HG02884 (cell line): ENCODE results near the gene FOXA1.

Experiments
- ATAC-seq: cut with Tn5 transposase; IDR thresholded peaks from one replicate; pipeline ENCODE4 v1.9.1; 2021; ENCODE audit warnings: mild to moderate bottlenecking, moderate library complexity; ENCODE audit not compliant: unreplicated experiment

Gene FOXA1

DNA sequence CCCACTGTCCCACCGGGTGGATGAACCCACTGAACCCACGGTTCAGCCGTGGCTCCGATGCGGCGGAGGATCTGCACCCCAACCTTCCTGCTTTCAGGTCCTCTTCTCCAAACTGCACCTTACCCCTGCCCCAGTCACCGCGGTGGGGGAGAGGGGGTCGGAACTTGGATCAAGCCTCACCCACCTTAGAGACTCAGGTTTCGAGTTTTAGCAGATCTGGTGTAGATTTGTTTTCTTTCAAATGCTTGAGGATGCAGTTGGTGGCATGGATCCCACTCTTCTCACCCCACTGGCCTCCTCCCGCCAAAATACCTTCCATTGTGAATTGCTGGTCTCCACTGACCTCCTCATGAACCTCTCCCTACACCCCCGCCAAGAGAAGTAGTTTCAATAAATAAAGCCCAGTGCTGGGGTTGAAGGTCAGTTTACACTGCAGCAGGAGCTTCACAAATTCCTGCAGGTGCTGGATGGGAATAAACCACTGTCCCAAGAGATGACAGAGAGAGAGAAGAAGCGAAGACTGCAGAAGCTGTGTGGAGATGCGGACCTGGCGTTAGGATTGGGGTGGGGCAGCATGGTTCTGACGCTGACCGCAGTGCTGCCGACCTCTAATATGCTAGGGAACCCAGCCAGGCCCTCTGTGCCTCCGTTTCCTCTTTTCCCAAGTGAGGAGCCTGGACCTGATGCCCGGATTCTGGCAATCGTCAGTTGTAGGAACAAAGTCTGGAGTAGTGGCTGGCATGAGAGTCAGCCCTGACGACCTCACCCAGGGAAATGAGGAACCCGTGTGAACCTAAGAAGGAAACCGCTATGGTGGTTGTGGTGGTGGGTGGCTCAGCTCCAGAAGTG lies 7.8 kb upstream of the FOXA1 start:
- ATAC-seq, result no peak

DNA sequence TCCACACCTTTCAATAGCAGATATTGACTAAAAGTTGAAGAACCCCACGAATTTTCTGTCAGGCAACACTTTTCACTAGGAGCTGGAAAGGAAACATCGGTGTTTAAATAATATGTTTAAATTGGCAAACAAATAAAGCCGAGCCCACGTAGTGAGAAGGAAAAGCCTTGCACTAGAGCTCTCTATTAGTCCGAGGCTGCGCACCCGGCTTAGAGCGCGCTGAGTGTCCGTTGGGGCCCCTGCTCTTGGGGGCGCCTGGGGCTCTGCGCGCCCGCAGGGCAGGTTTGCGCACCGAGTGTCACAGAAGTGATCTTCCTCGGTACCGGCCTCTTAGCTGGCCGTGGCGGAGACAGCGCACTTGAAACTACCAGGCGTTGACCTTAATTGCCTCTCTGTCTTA lies 6.8 kb upstream of the FOXA1 start:
- ATAC-seq, result no peak

DNA sequence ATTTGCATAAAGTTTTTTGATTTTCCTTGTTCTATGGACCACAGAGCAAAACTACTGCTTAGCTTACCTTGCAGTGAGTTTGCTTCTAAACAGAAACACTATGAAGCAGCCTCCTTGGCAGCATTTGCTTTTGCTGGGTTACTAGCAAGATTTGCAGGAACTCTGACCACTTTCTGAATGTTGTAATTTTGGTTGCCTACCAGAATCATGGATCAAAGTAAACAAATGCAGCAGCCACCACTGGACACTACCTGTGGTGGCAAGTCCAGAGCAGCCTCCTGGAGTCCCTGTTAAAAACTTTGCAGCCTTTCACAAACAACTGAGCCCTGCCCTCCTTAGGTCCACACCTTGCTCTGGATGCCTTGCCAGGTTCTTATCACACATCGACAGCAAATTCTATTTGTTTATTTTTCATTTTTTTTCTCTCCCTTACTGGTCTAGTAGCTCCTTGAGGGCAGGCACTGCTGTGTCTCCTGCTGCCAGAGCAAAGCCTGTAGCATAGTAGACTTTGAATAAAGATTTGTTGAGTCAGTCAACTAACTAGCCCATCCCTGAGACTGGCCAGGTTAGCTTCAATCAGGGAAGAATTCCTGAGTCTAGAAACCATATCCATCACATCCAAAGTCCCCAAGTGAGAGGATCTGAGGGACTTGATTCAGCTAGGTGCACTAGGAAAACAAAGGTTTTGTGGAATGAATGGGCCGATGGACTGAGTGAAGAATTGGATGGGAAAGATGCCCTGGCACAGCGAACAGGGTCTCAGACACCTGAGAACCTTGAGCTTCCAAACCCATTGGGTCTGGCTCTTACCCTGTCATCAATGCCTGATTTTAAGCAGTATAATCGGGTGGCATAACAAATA lies 6.1 kb upstream of the FOXA1 start:
- ATAC-seq, result no peak

DNA sequence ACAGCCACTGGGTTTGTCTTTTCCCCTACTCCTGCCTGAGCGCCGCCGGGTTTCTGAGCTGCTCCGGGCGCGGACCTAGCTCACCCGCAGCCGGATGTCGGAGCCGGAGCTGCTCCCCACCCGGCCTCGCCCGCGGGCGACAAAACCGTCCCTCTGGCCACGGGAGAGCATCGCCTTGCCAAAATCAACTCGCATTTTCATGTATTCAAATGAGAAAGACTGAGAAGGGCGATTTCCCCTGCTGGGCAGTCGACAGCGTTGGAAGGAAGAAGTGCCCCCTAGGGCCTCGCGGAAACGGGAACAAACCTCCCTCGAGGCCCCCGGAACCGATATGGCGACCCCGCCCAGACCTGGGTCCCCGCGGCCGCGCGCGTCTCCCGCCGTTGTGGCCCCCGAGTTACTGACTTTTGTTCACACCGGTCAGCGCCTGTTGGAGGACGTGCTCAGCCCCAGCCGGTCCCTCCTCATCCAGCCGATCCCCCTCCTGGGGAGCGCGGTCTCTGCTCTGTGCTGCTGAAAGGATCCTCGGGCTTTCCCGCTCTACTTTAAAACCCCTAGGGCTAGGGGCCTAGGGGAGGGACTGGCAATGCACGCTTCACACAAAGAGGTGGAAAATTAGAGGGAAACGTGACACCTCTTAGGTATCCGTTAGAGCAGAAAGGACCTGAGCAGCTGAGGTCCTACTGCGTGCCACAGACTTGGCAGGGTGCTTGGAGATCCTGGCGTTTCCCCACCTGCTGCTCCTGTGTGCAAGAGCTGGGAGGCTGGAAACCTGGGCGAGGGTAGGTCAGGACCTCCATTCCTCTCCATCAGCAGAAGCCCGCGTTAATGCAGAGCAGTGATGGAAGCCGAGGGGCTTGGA lies 4.7 kb upstream of the FOXA1 start:
- no peak for ATAC-seq

DNA sequence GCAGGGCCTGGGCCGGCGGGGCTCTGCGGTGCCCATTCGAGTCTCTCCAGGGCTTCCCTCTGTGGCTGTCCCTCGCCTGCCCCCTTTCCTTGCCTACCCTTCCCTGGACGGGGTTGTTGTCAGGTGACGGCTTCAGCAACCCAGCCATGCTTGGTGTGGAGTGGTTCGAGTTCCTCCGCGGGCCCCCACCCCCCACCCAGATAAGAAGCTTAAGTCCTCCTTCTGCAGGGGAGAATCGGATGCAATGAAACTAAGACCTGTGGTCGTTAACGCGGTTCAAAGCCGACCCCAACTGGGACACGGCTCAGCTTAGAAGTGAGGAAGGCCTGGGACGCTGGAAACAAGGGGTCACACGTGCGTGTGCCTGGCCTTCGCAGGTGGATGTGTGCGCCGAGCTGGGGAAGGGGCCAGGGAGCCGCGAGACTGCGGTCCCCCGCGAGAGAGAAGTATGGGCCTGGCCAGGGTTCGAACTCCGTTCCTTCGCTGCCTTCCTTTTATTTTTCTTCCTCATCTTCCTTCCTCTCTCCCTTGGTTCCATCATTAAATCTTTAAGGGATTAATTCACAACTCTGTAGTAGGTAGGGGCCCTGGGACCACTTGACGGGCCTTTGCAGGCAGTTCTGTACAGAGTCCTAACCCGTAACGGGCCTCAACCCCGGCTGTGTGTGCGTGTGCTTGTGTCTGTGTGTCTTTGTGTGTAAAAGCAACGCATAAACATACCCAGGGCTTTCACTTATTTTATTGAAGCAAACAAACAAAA lies 3.9 kb upstream of the FOXA1 start:
- ATAC-seq, result no peak

DNA sequence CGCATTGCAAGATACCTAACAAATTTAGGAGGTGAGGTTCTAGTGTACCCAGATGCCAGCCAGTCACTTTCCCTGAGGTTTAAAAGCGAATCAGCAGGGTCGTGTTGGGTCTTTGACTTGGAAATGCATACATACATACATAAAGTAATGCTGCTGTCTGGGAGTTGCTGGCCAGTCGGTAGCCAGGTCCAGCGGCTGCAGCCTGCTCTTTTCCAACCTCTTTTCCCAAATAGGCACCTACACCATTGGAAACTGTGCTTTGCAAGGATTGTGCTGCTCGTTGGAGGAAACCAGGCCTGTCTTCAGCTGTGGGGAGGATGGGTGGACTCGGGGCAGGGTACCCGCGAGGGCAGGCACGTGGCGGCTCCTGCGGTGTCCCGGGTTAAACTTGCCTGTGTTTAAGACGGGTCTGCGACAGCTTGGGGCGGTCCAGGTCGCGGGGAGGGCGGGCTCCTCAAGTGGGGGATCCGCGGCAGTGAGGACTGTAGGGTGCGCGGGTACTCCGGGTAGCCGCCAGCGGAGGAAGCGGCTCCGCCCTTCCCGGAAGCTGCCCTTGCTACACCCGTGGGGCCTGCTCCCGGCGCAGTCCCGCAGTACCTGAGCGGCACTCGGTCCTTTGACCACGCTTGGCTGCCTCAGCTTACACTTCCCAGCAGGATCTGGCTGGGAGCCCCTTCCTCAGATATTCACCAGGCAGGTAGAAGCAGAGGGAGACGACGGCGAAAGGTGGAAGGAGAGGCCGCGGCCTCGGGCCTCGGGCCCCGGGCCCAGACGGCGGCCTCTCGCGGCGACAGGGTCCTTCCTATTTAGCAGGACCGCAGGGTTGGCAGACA lies 3.1 kb upstream of the FOXA1 start:
- no peak for ATAC-seq

DNA sequence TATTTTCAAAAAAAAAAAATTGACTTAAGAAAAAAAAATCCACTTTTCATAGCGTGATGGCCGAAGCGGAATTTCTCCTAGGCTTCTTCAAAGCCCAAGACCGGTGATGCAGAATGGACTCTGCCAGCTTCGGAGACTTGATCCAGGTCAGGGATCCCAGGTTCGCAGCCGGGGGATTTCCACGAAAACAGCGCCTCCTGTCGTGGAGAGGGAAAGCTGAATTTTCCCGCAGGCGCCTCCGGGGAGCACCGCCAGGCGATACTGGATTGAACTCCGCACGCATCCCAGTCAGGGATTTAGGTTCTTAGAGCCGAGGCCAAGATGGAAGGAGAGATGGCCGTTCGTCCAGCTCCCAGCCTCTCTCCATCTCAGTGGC lies 2.5 kb upstream of the FOXA1 start:
- no peak for ATAC-seq

DNA sequence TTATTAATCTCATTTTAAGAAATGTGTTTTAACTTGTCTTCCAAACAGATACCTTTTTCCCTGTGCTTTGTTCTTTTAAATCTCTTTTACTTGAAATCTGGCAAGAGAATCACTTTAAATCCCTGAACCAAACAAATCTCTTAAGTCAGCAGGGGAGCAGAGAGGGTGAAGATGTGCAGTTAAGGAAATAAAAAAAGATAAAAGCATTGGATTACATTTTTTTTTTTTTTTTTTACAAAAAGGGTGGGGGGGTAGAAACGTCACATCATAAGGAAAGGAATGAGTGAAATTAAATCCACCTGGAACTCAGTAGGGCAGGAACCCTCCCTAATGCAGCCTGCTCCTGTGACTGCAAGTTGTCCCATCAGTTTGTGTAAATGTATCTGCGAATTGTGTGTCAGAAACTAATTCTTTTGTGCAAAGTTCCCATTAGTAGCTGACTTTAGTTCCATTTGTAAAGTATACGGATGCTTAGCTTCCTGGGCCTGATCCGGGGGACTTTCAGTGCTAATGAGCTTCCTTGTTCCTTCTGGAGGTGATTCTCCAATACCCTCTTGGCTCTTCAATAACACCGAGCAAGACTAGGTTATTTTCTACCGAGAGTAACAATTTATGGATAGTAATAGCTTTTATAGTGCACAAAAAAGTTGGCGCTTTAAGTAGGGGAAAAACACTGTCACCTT lies 1.9 kb upstream of the FOXA1 start:
- no peak for ATAC-seq

DNA sequence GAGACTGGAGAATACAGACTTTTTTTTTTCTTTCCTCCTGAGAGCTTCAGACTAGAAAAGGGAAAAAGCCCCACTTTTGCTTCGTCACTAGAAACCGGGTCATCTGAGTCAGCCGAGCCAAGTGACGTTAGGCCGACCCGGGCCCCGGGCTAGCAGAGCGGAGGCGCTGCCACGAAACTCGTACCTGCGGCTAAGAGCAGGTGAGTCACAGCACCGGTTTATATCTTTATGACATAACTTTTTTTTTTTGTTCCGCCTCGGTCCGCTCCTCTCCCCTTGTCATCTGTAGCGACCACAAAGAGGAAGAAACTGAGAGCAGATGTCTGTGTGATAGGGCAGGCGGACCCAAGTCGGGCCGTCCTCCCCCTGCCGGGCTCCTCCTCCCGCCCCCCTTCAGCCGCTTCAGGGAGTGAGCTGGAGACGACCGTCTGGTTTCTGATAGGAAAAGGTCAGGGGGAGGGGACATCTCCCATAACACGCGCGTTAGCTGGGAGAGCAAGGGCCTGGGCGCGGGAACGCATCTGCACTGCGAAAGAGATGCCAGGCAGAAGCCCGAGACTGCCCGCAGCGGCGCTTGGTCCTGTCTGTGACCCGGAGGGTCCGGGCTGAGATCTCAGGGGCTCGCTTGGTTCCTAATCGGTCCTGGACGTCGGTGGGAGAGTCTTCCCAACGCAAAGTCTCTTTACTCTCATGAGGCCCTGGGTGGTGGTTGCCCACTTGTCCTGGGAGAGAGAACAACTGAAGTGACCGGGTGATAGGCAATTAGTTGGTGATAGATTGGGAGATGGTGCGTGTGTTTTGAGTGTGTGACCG lies 966 bp upstream of the FOXA1 start:
- ATAC-seq, result no peak

DNA sequence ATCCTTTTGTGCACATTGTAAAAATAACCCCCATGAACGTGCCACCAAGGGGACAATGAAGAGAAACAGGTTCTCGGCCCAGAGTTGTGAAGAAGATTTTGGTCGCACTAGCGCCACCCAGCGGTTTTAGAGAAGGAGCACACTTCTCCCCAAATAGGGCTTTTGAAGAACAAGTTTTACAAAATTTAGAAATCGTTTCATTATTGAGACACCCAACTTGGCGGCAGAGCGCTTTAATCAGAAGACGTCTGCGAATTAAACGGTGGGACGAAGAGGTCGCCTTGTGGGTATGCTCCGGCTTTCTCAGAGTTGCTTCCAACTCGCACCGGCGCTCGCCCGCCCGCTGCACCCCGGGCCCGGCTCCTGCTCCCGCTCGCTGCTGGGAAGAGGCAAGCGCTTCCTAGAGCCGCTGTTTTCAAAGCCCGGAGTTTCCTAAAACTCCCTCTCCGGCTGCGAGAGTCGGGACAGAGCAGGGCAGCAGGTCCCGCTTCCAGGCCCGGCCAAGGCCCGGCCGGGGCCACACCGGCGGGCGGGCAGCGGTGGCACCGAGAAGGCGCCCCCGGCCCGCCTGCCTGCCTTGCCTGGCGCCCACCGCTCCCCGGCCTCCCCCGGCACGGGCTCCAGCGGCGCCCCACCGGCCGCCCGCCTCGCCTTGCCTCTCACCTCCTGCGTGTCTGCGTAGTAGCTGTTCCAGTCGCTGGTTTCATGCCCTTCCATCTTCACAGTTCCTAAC lies 645 bp downstream of the FOXA1 start:
- no peak for ATAC-seq

DNA sequence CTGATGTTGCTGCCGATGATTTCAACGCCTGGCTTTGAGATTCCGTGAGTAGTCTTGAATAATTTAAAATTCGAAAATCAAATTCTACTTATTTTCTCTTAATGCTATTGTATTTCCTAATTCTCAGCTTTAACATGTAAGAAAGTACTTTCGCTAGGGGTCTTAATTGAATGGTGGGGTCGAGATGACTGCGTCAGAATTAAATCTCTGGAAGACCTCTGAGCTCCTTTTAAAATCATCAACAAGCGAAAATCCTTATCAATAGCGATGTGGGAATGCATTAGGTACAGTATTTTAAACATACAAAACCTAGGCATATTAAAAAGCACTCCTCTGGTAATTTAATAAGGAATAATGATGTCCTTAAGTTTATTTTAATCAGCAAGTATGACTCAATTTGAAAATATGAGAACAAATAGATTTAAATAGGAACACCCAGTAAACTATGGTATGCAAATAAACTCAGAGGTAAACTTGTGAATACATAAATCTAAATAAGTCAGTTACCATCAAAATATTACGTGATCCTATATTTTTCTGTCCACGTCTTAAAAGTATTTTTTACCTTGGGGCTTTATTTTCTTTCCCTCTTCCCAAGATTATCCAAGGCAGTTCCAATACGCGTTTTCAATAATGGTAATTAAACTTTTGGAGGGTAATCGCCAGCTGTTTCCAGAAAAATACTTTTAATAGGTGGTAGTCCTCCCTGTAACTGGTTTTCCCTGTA lies 1.4 kb downstream of the FOXA1 start:
- no peak for ATAC-seq

DNA sequence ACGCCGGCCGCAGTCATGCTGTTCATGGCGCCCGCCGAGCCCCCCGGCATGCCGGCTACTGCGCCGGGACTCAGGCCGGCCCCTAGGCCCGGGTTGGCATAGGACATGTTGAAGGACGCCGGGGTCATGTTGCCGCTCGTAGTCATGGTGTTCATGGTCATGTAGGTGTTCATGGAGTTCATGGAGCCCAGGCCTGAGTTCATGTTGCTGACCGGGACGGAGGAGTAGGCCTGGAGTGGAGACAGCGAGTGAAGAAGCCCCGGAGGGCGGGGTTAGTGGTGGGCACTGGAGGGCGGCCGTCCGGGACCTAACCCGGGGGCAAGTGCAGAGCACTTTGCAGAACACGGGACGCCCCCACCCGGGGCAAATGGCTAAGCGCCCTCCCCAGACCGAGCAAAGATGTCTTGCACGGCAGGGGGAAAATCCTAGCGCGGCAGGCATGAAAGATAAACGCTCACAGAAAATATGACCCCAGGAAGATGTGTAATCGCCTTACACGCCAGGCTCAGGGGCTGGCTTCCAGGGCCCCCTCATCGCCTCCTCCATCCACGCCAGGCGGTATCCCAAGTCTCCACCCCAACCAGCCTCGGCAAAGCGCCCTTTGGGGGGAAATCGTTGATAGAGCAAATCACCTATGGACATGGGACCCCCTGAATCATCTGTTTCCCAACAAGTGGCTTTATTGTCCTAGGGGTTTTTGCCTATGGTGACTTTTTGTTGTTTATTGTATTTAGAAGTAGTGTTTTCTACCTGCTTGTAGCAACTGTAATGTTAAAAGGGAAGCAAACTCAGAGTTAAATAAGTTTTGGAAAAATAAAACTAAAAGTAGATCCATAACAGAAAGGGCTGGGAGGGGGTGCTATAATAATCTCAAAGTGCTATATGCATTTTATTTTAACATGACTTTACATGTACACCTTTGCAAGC lies 2.3 kb downstream of the FOXA1 start:
- ATAC-seq, result no peak

DNA sequence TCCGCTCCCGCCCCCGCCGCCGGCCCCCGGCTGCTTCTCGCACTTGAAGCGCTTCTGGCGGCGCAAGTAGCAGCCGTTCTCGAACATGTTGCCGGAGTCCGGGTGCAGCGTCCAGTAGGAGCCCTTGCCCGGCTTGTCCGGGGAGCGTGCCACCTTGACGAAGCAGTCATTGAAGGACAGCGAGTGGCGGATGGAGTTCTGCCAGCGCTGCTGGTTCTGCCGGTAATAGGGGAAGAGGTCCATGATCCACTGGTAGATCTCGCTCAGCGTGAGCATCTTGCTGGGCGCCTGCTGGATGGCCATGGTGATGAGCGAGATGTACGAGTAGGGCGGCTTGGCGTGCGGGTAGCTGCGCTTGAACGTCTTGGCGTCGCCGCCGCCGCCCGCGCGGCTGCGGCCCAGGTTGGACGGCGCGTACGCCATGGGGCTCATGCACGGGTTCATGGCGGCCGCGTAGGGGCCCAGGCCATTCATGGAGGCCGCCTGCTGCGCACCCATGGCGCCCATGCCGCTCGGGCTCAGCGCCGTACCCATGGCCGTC lies 3.0 kb downstream of the FOXA1 start:
- no peak for ATAC-seq

DNA sequence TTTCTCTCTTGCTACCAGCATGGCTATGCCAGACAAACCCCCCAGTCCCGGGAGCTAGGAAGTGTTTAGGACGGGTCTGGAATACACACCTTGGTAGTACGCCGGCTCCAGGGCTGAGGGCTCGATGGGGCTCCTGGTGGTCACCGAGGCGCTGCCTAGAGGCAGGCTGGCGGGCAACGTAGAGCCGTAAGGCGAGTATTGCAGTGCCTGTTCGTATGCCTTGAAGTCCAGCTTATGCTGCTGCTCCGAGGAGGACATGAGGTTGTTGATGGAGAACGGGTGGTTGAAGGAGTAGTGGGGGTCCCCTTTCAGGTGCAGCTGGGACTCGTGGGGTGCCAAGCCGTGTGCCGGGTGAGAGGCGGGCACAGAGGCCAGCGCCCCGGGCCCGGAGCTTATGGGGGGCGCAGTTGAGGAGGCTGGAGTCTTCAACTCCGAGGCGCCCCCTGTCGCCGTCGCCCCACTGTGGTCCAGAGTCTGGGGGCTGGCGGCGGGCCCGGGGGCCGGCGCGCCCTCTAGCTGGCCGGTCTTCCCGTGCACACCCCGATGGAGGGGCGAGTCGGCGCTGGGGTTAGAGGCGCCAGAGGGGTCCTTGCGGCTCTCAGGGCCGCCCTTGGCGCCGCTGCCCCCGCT lies 3.6 kb downstream of the FOXA1 start:
- ATAC-seq, result no peak
